HEK293T (cell line): ENCODE results near the gene PDIA5.

Experiments used
- CTCF ChIA-PET: fragments of 350-600 bp; formaldehyde crosslinking; extraction: SDS; loops from one replicate; lab custom pipeline; 2021; ENCODE audit warnings: antibody characterized with exemption, inconsistent platforms; lab: Yijun Ruan, JAX
- POLR2A ChIA-PET: fragments of 350-600 bp; formaldehyde crosslinking; extraction: SDS; loops from one replicate; lab custom pipeline; 2020; ENCODE audit warnings: antibody characterized with exemption, inconsistent platforms; lab: Yijun Ruan, JAX
- DNase-seq: peaks from one replicate; pipeline ENCODE4 v3.0.0; 2012; ENCODE audit warnings: mixed read lengths; ENCODE audit errors: extremely low spot score
- ARNT ChIP-seq: fragments of 450-650 bp; IDR thresholded peaks from 2 replicates; pipeline ENCODE4 v1.6.1; 2017; ENCODE audit warnings: mild to moderate bottlenecking
- BHLHE40 ChIP-seq: fragments of 450-650 bp; IDR thresholded peaks from 2 replicates; pipeline ENCODE4 v1.6.1; 2016; ENCODE audit warnings: mild to moderate bottlenecking, moderate library complexity, borderline replicate concordance
- CTBP1 ChIP-seq: fragments of 450-650 bp; IDR thresholded peaks from 2 replicates; pipeline ENCODE4 v1.6.1; 2016; ENCODE audit warnings: borderline replicate concordance
- ELF4 ChIP-seq: fragments of 450-650 bp; IDR thresholded peaks from 2 replicates; pipeline ENCODE4 v1.6.1; 2017; ENCODE audit warnings: antibody characterized with exemption
- FOXA1 ChIP-seq: fragments of 450-650 bp; IDR thresholded peaks from 2 replicates; pipeline ENCODE4 v1.6.1; 2016; ENCODE audit warnings: mild to moderate bottlenecking
- FOXK2 ChIP-seq: fragments of 450-650 bp; IDR thresholded peaks from 2 replicates; pipeline ENCODE4 v1.6.1; 2016; ENCODE audit warnings: mild to moderate bottlenecking
- FOXM1 ChIP-seq: fragments of 450-650 bp; IDR thresholded peaks from 2 replicates; pipeline ENCODE4 v1.6.1; 2017; ENCODE audit warnings: mild to moderate bottlenecking, borderline replicate concordance
- HDGF ChIP-seq: fragments of 450-650 bp; IDR thresholded peaks from 2 replicates; pipeline ENCODE4 v1.6.1; 2017; ENCODE audit warnings: antibody characterized with exemption, borderline replicate concordance
- L3MBTL2 ChIP-seq: fragments of 450-650 bp; conservative IDR thresholded peaks from 2 replicates; pipeline ENCODE4 v1.6.1; 2016; ENCODE audit warnings: mild to moderate bottlenecking
- LEF1 ChIP-seq: fragments of 450-650 bp; IDR thresholded peaks from 2 replicates; pipeline ENCODE4 v1.6.1; 2017; ENCODE audit warnings: mild to moderate bottlenecking, borderline replicate concordance
- NFRKB ChIP-seq: fragments of 450-650 bp; IDR thresholded peaks from 2 replicates; pipeline ENCODE4 v1.6.1; 2016; ENCODE audit warnings: mild to moderate bottlenecking, moderate library complexity
- PKNOX1 ChIP-seq: fragments of 450-650 bp; IDR thresholded peaks from 2 replicates; pipeline ENCODE4 v1.6.1; 2016
- SP1 ChIP-seq: fragments of 450-650 bp; IDR thresholded peaks from 2 replicates; pipeline ENCODE4 v1.6.1; 2017
- SUZ12 ChIP-seq: fragments of 450-650 bp; IDR thresholded peaks from 2 replicates; pipeline ENCODE4 v1.6.1; 2016; ENCODE audit warnings: mild to moderate bottlenecking
- TARDBP ChIP-seq: fragments of 450-650 bp; IDR thresholded peaks from 2 replicates; pipeline ENCODE4 v1.6.1; 2016
- ZNF384 ChIP-seq: fragments of 450-650 bp; IDR thresholded peaks from 2 replicates; pipeline ENCODE4 v1.6.1; 2016

The PDIA5 gene

GRCh38 chr3:123054931-123055330 lies 11.9 kb upstream of the PDIA5 start:
- TF ChIP-seq BHLHE40, result no peak
- TF ChIP-seq ZNF384, result no peak
- TF ChIP-seq LEF1, result no peak
- TF ChIP-seq ARNT, result no peak
- TF ChIP-seq ELF4, result no peak
- no peak for TF ChIP-seq FOXA1
- no peak for TF ChIP-seq HDGF
- TF ChIP-seq CTBP1, result no peak
- no peak for TF ChIP-seq FOXK2
- DNase-seq, result no peak
- POLR2A ChIA-PET, result interaction anchor here (1.1 kb wide), 1 partner anchor 12 kb away, joined by 3 read pairs; the partner anchor contains the start of gene PDIA5
- CTCF ChIA-PET, result no interaction called here

- ChIA-PET CTCF (no interaction called here), POLR2A (interaction anchor here (1.1 kb wide), 1 partner anchor 12 kb away, joined by 3 read pairs; the partner anchor contains the start of gene PDIA5)
- TF ChIP-seq HDGF, result no peak
- TF ChIP-seq L3MBTL2, result no peak
- TF ChIP-seq SUZ12, result no peak
- no peak for TF ChIP-seq ZNF384
- TF ChIP-seq ARNT, result no peak
- TF ChIP-seq FOXM1, result no peak
- no peak for TF ChIP-seq FOXA1
- TF ChIP-seq FOXK2, result no peak
- no peak for TF ChIP-seq BHLHE40
- no peak for TF ChIP-seq CTBP1
- TF ChIP-seq PKNOX1, result no peak
- DNase-seq, result no peak
Measured at GRCh38 chr3:123055352-123055751, 11.5 kb upstream of the PDIA5 start.

- ChIA-PET POLR2A (interaction anchor here (1.0 kb wide), 1 partner anchor 9 kb away, joined by 5 read pairs; the partner anchor contains the start of gene PDIA5), CTCF (no interaction called here)
- no peak for DNase-seq
- no peak for TF ChIP-seq NFRKB
- no peak for TF ChIP-seq HDGF
- no peak for TF ChIP-seq PKNOX1
- no peak for TF ChIP-seq FOXA1
- TF ChIP-seq BHLHE40, result no peak
- no peak for TF ChIP-seq SUZ12
- TF ChIP-seq SP1, result no peak
- TF ChIP-seq L3MBTL2, result no peak
- TF ChIP-seq ELF4, result no peak
- no peak for TF ChIP-seq ZNF384
- no peak for TF ChIP-seq LEF1
- no peak for TF ChIP-seq ARNT
- TF ChIP-seq FOXK2, result no peak
- no peak for TF ChIP-seq CTBP1
- TF ChIP-seq TARDBP, result no peak
- TF ChIP-seq FOXM1, result no peak
Measured at GRCh38 chr3:123058505-123058904, 8.3 kb upstream of the PDIA5 start.

GRCh38 chr3:123060054-123060453 lies 6.8 kb upstream of the PDIA5 start:
- POLR2A ChIA-PET, result no interaction called here
- CTCF ChIA-PET, result no interaction called here

GRCh38 chr3:123061856-123062255 lies 5.0 kb upstream of the PDIA5 start:
- POLR2A ChIA-PET, result no interaction called here
- no peak for TF ChIP-seq TARDBP
- TF ChIP-seq PKNOX1, result no peak
- TF ChIP-seq ELF4, result no peak
- TF ChIP-seq HDGF, result no peak
- TF ChIP-seq SUZ12, result no peak
- TF ChIP-seq ARNT, result no peak
- no peak for TF ChIP-seq FOXM1
- TF ChIP-seq BHLHE40, result no peak
- no peak for TF ChIP-seq LEF1
- CTCF ChIA-PET, result no interaction called here
- DNase-seq, result no peak

More at GRCh38 chr3:123060054-123060453, 6.8 kb upstream of the PDIA5 start:
- TF ChIP-seq ZNF384 (no peak), SUZ12 (no peak), HDGF (no peak), FOXA1 (no peak), PKNOX1 (no peak), FOXM1 (no peak), BHLHE40 (no peak), ELF4 (no peak), TARDBP (no peak)
- no peak for DNase-seq

- DNase-seq, result no peak
- POLR2A ChIA-PET, result no interaction called here
- CTCF ChIA-PET, result no interaction called here
- TF ChIP-seq PKNOX1, result no peak
- TF ChIP-seq ELF4, result no peak
- no peak for TF ChIP-seq CTBP1
- TF ChIP-seq FOXM1, result no peak
- no peak for TF ChIP-seq FOXK2
- no peak for TF ChIP-seq ZNF384
- no peak for TF ChIP-seq LEF1
- TF ChIP-seq L3MBTL2, result no peak
- TF ChIP-seq SP1, result no peak
- no peak for TF ChIP-seq FOXA1
- TF ChIP-seq BHLHE40, result no peak
- TF ChIP-seq HDGF, result no peak
- TF ChIP-seq NFRKB, result no peak
- no peak for TF ChIP-seq SUZ12
- no peak for TF ChIP-seq TARDBP
- no peak for TF ChIP-seq ARNT
Measured at GRCh38 chr3:123063034-123063433, 3.8 kb upstream of the PDIA5 start.
